SK-N-SH treated with all-trans-retinoic acid at 6 μM for 48 hours (cell line): Measurements from ENCODE around the gene ATP8B3.

Experiments
- ATAC-seq: fragments of 200-7000 bp; cut with Tn5 transposase; 3 replicates; pipeline ENCODE4 v1.9.1; 2020; ENCODE audit warnings: mild to moderate bottlenecking, moderate library complexity
- ARNTL ChIP-seq: fragments of 450-650 bp; formaldehyde crosslinking; IDR thresholded peaks from 2 replicates; pipeline ENCODE4 v1.5.0; 2020; ENCODE audit warnings: low read depth, mild to moderate bottlenecking, moderate library complexity, borderline replicate concordance
- BACH2 ChIP-seq: fragments of 250-450 bp; sonication (Bioruptor Pico); IDR thresholded peaks from 2 replicates; pipeline ENCODE4 v1.9.0; 2021; ENCODE audit warnings: mild to moderate bottlenecking, borderline replicate concordance
- CREB5 ChIP-seq: fragments of 250-450 bp; sonication (Bioruptor Pico); IDR thresholded peaks from 2 replicates; pipeline ENCODE4 v1.5.1; 2020; ENCODE audit warnings: low read depth, mild to moderate bottlenecking, moderate library complexity
- CSDC2 ChIP-seq: fragments of 250-450 bp; sonication (Bioruptor Pico); IDR thresholded peaks from 2 replicates; pipeline ENCODE4 v1.5.0; 2020; ENCODE audit warnings: mild to moderate bottlenecking, moderate library complexity
- ESRRG ChIP-seq: fragments of 250-450 bp; sonication (Bioruptor Pico); IDR thresholded peaks from 2 replicates; pipeline ENCODE4 v1.6.1; 2021; ENCODE audit warnings: mild to moderate bottlenecking
- GLIS3 ChIP-seq: fragments of 250-450 bp; sonication (Bioruptor Pico); IDR thresholded peaks from 2 replicates; pipeline ENCODE4 v1.5.0; 2020; ENCODE audit warnings: mild to moderate bottlenecking, moderate library complexity
- ISL1 ChIP-seq: fragments of 250-450 bp; sonication (Bioruptor Pico); IDR thresholded peaks from 2 replicates; pipeline ENCODE4 v2.1.2; 2022; ENCODE audit warnings: mild to moderate bottlenecking, moderate library complexity
- OSR1 ChIP-seq: fragments of 250-450 bp; sonication (Bioruptor Pico); IDR thresholded peaks from 2 replicates; pipeline ENCODE4 v1.8.0; 2022; ENCODE audit warnings: moderate library complexity, mild to moderate bottlenecking, inconsistent platforms
- PPARA ChIP-seq: fragments of 250-450 bp; sonication (Bioruptor Pico); IDR thresholded peaks from 2 replicates; pipeline ENCODE4 v1.5.0; 2020; ENCODE audit warnings: mild to moderate bottlenecking, borderline replicate concordance
- RARB ChIP-seq: fragments of 250-450 bp; sonication (Bioruptor Pico); IDR thresholded peaks from 2 replicates; pipeline ENCODE4 v1.8.0; 2021; ENCODE audit warnings: mild to moderate bottlenecking, moderate library complexity
- SNAI2 ChIP-seq: fragments of 250-450 bp; sonication (Bioruptor Pico); IDR thresholded peaks from 2 replicates; pipeline ENCODE4 v1.5.0; 2020; ENCODE audit warnings: mild to moderate bottlenecking, moderate library complexity
- TCF4 ChIP-seq: fragments of 250-450 bp; sonication (Bioruptor Pico); IDR thresholded peaks from 2 replicates; pipeline ENCODE4 v1.8.0; 2021; ENCODE audit warnings: mild to moderate bottlenecking, moderate library complexity, borderline replicate concordance
- TOX ChIP-seq: fragments of 250-450 bp; sonication (Bioruptor Pico); IDR thresholded peaks from 2 replicates; pipeline ENCODE4 v1.8.0; 2021; ENCODE audit warnings: mild to moderate bottlenecking, moderate library complexity, borderline replicate concordance
- TSHZ2 ChIP-seq: fragments of 250-450 bp; sonication (Bioruptor Pico); IDR thresholded peaks from 2 replicates; pipeline ENCODE4 v1.5.0; 2020; ENCODE audit warnings: mild to moderate bottlenecking, moderate library complexity
- ZC3H10 ChIP-seq: fragments of 250-450 bp; sonication (Bioruptor Pico); IDR thresholded peaks from 2 replicates; pipeline ENCODE4 v1.5.1; 2021; ENCODE audit warnings: mild to moderate bottlenecking, moderate library complexity
- ZFP3 ChIP-seq: fragments of 250-450 bp; sonication (Bioruptor Pico); IDR thresholded peaks from 2 replicates; pipeline ENCODE4 v1.5.0; 2020; ENCODE audit warnings: mild to moderate bottlenecking, moderate library complexity
- ZFP30 ChIP-seq: fragments of 450-650 bp; formaldehyde crosslinking; IDR thresholded peaks from 2 replicates; pipeline ENCODE4 v1.5.0; 2022; ENCODE audit warnings: mild to moderate bottlenecking, moderate library complexity
- ZNF565 ChIP-seq: fragments of 450-650 bp; formaldehyde crosslinking; conservative IDR thresholded peaks from 2 replicates; pipeline ENCODE4 v1.5.0; 2020; ENCODE audit warnings: low read depth, mild to moderate bottlenecking, moderate library complexity
- ZNF70 ChIP-seq: fragments of 450-650 bp; formaldehyde crosslinking; IDR thresholded peaks from 2 replicates; pipeline ENCODE4 v1.5.0; 2020; ENCODE audit warnings: mild to moderate bottlenecking, moderate library complexity
- ZNF8 ChIP-seq: fragments of 450-650 bp; formaldehyde crosslinking; IDR thresholded peaks from 2 replicates; pipeline ENCODE4 v1.5.0; 2020; ENCODE audit warnings: mild to moderate bottlenecking, moderate library complexity
- TF ChIP-seq, protein P1 (sequence below): fragments of 250-450 bp; sonication (Bioruptor Pico); IDR thresholded peaks from 2 replicates; pipeline ENCODE4 v1.8.0; 2020; ENCODE audit warnings: mild to moderate bottlenecking, moderate library complexity, borderline replicate concordance
- TF ChIP-seq, protein P2 (sequence below): fragments of 250-450 bp; sonication (Bioruptor Pico); IDR thresholded peaks from 2 replicates; pipeline ENCODE4 v1.8.0; 2021; ENCODE audit warnings: low read depth, mild to moderate bottlenecking, moderate library complexity, borderline replicate concordance
- TF ChIP-seq, protein P3 (sequence below): fragments of 250-450 bp; sonication (Bioruptor Pico); IDR thresholded peaks from 2 replicates; pipeline ENCODE4 v1.5.1; 2021; ENCODE audit warnings: mild to moderate bottlenecking, moderate library complexity

The ATP8B3 gene

GRCh38 chr19:1783874-1784273 lies 28.2 kb downstream of the ATP8B3 start:
- TF ChIP-seq, protein P1, sequence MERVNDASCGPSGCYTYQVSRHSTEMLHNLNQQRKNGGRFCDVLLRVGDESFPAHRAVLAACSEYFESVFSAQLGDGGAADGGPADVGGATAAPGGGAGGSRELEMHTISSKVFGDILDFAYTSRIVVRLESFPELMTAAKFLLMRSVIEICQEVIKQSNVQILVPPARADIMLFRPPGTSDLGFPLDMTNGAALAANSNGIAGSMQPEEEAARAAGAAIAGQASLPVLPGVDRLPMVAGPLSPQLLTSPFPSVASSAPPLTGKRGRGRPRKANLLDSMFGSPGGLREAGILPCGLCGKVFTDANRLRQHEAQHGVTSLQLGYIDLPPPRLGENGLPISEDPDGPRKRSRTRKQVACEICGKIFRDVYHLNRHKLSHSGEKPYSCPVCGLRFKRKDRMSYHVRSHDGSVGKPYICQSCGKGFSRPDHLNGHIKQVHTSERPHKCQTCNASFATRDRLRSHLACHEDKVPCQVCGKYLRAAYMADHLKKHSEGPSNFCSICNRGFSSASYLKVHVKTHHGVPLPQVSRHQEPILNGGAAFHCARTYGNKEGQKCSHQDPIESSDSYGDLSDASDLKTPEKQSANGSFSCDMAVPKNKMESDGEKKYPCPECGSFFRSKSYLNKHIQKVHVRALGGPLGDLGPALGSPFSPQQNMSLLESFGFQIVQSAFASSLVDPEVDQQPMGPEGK (CRISPR knock-in tag) = no peak
- TF ChIP-seq ZNF565 (CRISPR knock-in tag) = no peak
- TF ChIP-seq ZNF70 (CRISPR knock-in tag) = no peak
- TF ChIP-seq BACH2 (CRISPR knock-in tag) = no peak
- TF ChIP-seq TSHZ2 = no peak
- no peak for TF ChIP-seq CSDC2 (CRISPR knock-in tag)
- TF ChIP-seq TCF4 = no peak
- no peak for TF ChIP-seq GLIS3 (CRISPR knock-in tag)
- TF ChIP-seq ZFP3 (CRISPR knock-in tag) = no peak
- TF ChIP-seq, protein P2, sequence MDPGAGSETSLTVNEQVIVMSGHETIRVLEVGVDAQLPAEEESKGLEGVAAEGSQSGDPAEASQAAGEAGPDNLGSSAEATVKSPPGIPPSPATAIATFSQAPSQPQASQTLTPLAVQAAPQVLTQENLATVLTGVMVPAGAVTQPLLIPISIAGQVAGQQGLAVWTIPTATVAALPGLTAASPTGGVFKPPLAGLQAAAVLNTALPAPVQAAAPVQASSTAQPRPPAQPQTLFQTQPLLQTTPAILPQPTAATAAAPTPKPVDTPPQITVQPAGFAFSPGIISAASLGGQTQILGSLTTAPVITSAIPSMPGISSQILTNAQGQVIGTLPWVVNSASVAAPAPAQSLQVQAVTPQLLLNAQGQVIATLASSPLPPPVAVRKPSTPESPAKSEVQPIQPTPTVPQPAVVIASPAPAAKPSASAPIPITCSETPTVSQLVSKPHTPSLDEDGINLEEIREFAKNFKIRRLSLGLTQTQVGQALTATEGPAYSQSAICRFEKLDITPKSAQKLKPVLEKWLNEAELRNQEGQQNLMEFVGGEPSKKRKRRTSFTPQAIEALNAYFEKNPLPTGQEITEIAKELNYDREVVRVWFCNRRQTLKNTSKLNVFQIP (CRISPR knock-in tag) = no peak
- TF ChIP-seq ZNF8 (CRISPR knock-in tag) = no peak
- ATAC-seq = no peak

DNA sequence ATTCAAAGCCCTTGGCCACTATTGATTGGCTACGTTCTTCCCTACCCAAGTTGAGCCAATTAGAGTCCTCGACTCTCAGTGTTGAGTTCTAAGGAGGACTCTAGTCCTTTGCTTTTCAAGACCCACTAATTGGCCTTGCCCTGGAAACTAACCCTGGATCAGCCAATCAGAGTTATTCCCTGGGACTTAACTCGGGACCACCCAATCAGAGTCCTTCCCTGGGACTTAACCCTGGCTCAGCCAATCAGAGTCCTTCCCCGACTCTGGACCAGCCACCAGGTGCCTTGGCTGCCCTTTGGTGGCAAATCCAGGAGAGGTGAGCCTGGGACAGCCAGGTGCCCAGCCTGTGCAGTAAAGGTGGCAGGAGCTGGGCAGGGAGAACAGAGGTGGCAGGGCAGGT lies 28.7 kb downstream of the ATP8B3 start:
- ATAC-seq = no peak
- no peak for TF ChIP-seq ARNTL
- no peak for TF ChIP-seq OSR1 (CRISPR knock-in tag)
- TF ChIP-seq GLIS3 (CRISPR knock-in tag) = no peak
- TF ChIP-seq ZNF70 (CRISPR knock-in tag) = no peak
- no peak for TF ChIP-seq SNAI2
- TF ChIP-seq TCF4 = no peak
- no peak for TF ChIP-seq ZNF8 (CRISPR knock-in tag)
- TF ChIP-seq ZNF565 (CRISPR knock-in tag) = no peak
- no peak for TF ChIP-seq PPARA
- TF ChIP-seq ZFP30 (CRISPR knock-in tag) = no peak
- no peak for TF ChIP-seq CSDC2 (CRISPR knock-in tag)
- TF ChIP-seq TSHZ2 = no peak

GRCh38 chr19:1782521-1782920 lies 29.6 kb downstream of the ATP8B3 start:
- ATAC-seq = no peak
- TF ChIP-seq SNAI2 (no peak), CREB5 (no peak), TOX (CRISPR knock-in tag) (no peak), ESRRG (CRISPR knock-in tag) (no peak), ARNTL (no peak), BACH2 (CRISPR knock-in tag) (no peak), RARB (CRISPR knock-in tag) (no peak), CSDC2 (CRISPR knock-in tag) (no peak), ZC3H10 (no peak), ZFP30 (CRISPR knock-in tag) (no peak), ISL1 (CRISPR knock-in tag) (no peak), PPARA (no peak), ZFP3 (CRISPR knock-in tag) (no peak), TSHZ2 (no peak)
- TF ChIP-seq, protein P3, sequence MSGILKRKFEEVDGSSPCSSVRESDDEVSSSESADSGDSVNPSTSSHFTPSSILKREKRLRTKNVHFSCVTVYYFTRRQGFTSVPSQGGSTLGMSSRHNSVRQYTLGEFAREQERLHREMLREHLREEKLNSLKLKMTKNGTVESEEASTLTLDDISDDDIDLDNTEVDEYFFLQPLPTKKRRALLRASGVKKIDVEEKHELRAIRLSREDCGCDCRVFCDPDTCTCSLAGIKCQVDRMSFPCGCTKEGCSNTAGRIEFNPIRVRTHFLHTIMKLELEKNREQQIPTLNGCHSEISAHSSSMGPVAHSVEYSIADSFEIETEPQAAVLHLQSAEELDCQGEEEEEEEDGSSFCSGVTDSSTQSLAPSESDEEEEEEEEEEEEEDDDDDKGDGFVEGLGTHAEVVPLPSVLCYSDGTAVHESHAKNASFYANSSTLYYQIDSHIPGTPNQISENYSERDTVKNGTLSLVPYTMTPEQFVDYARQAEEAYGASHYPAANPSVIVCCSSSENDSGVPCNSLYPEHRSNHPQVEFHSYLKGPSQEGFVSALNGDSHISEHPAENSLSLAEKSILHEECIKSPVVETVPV = no peak
